Endothelial cell (in vitro differentiated cells): ENCODE measurements around the gene SLC39A7. TPM values are rescaled to one million over a fixed set of nuclear protein-coding genes. Genes with fewer than 3 reads are reported as not detected.

Experiments
- DNase-seq: peaks from one replicate; pipeline ENCODE4 v3.0.0; 2021; ENCODE audit warnings: low spot score
- H3K27ac Mint-ChIP-seq: one replicate; pipeline ENCODE4 v1.8.0; 2021; ENCODE audit warnings: mixed read lengths, inconsistent platforms; ENCODE audit not compliant: unreplicated experiment
- H3K27me3 Mint-ChIP-seq: one replicate; pipeline ENCODE4 v1.8.0; 2021; ENCODE audit warnings: mild to moderate bottlenecking, moderate library complexity, mixed read lengths, inconsistent platforms; ENCODE audit not compliant: unreplicated experiment
- H3K36me3 Mint-ChIP-seq: one replicate; pipeline ENCODE4 v1.8.0; 2021; ENCODE audit warnings: mild to moderate bottlenecking, low read depth, mixed read lengths, inconsistent platforms; ENCODE audit not compliant: unreplicated experiment
- H3K4me1 Mint-ChIP-seq: one replicate; pipeline ENCODE4 v1.8.0; 2021; ENCODE audit warnings: mild to moderate bottlenecking, mixed read lengths, inconsistent platforms; ENCODE audit not compliant: unreplicated experiment
- H3K4me3 Mint-ChIP-seq: one replicate; pipeline ENCODE4 v1.8.0; 2021; ENCODE audit warnings: mild to moderate bottlenecking, mixed read lengths, inconsistent platforms; ENCODE audit not compliant: unreplicated experiment
- H3K9me3 Mint-ChIP-seq: one replicate; pipeline ENCODE4 v1.8.0; 2021; ENCODE audit warnings: mixed read lengths, inconsistent platforms; ENCODE audit not compliant: unreplicated experiment
- CTCF ChIP-seq: fragments of 200-600 bp; sonication (generic); IDR thresholded peaks from one replicate; pipeline ENCODE4 v1.5.0; 2021; ENCODE audit warnings: antibody characterized with exemption; ENCODE audit not compliant: unreplicated experiment
- total RNA-seq: library from RNA; stranded (reverse); fragmentation: NEBNext Ultra II Directional; extraction: Animal tissue kit (Norgen Biotek cat#: 25700); gene quantifications from one replicate; pipeline ENCODE4 v1.2.1, GENCODE V29; 2021; ENCODE audit not compliant: unreplicated experiment

The SLC39A7 gene
- total RNA-seq, 1 donor from 2014 or later = 108 TPM

GRCh38 chr6:33156964-33157363 is 43.7 kb upstream of the SLC39A7 start:
- H3K4me1 Mint-ChIP-seq = peaks cover 9% of the 10 kb centered on the region
- no peak overlapping the region for H3K27ac Mint-ChIP-seq
- no peak for DNase-seq
- H3K36me3 Mint-ChIP-seq = peaks cover under 1% of the 10 kb centered on the region
- peaks cover 7% of the 10 kb centered on the region for H3K27me3 Mint-ChIP-seq
- TF ChIP-seq CTCF = no peak
- H3K9me3 Mint-ChIP-seq = peaks cover 7% of the 10 kb centered on the region
- H3K4me3 Mint-ChIP-seq = no peak overlapping the region

GRCh38 chr6:33160096-33160495 is 40.6 kb upstream of the SLC39A7 start:
- H3K36me3 Mint-ChIP-seq = no peaks in the 10 kb centered on the region
- H3K4me3 Mint-ChIP-seq = no peak overlapping the region
- no peak overlapping the region for H3K27ac Mint-ChIP-seq
- H3K9me3 Mint-ChIP-seq = no peaks in the 10 kb centered on the region
- H3K27me3 Mint-ChIP-seq = peaks cover 7% of the 10 kb centered on the region
- TF ChIP-seq CTCF = no peak
- H3K4me1 Mint-ChIP-seq = peaks cover 16% of the 10 kb centered on the region
- DNase-seq = no peak

- Mint-ChIP-seq H3K4me3 (peak overlapping the region; percentile 80), H3K36me3 (peaks cover under 1% of the 10 kb centered on the region), H3K27me3 (peaks cover 7% of the 10 kb centered on the region), H3K4me1 (peaks cover 16% of the 10 kb centered on the region), H3K9me3 (no peaks in the 10 kb centered on the region), H3K27ac (no peak overlapping the region)
- DNase-seq = no peak
- no peak for TF ChIP-seq CTCF
Measured at GRCh38 chr6:33160728-33161344, 39.8 kb upstream of the SLC39A7 start.

- DNase-seq = peak; percentile 91
- Mint-ChIP-seq H3K4me3 (peak overlapping the region; percentile 80), H3K27ac (peak overlapping the region; percentile 86), H3K4me1 (peaks cover 16% of the 10 kb centered on the region), H3K9me3 (no peaks in the 10 kb centered on the region), H3K27me3 (peaks cover 9% of the 10 kb centered on the region), H3K36me3 (peaks cover 5% of the 10 kb centered on the region)
- TF ChIP-seq CTCF = peak; percentile 90
Measured at GRCh38 chr6:33161354-33162331, 39.0 kb upstream of the SLC39A7 start.

- Mint-ChIP-seq H3K4me3 (no peak overlapping the region), H3K27me3 (peaks cover 9% of the 10 kb centered on the region), H3K4me1 (peaks cover 16% of the 10 kb centered on the region), H3K27ac (no peak overlapping the region), H3K9me3 (no peaks in the 10 kb centered on the region), H3K36me3 (peaks cover 8% of the 10 kb centered on the region)
- DNase-seq = no peak
- TF ChIP-seq CTCF = no peak
Measured at GRCh38 chr6:33163540-33163939, 37.1 kb upstream of the SLC39A7 start.
